Caco-2 (cell line): ENCODE data around the gene ASTN2. TPM values are rescaled to one million over a fixed set of nuclear protein-coding genes. Genes with fewer than 3 reads are reported as not detected.

Experiments used
- BruUV-seq: library from RNA; stranded (reverse); fragments of 400-500 nt; replicated peaks from 2 replicates; lab custom pipeline; 2021; lab: Mats Ljungman, UMichigan
- CTCF ChIA-PET: fragments of 300-600 bp; sonication (Branson Sonifier 250); formaldehyde crosslinking; loops from one replicate; lab custom pipeline; 2022; ENCODE audit warnings: antibody characterized with exemption; lab: Charles Lee
- POLR2A ChIA-PET: fragments of 300-600 bp; sonication (Branson Sonifier 250); formaldehyde crosslinking; loops from one replicate; lab custom pipeline; 2022; ENCODE audit warnings: antibody characterized with exemption; lab: Charles Lee
- DNase-seq, 2 experiments: peaks; one replicate each; pipeline versions ENCODE4 v3.0.0 to v3.0.0-alpha.2; 2020 to 2022
- H3K27me3 ChIP-seq: replicated peaks from 2 replicates; pipeline ENCODE4 v1.6.0; 2011; ENCODE audit warnings: low read length; ENCODE audit not compliant: control insufficient read depth, insufficient read depth
- H3K36me3 ChIP-seq: 2 replicates; pipeline ENCODE4 v1.5.1; 2011; ENCODE audit warnings: low read length; ENCODE audit not compliant: control insufficient read depth, insufficient read depth
- H3K4me1 ChIP-seq: fragments of 250-450 bp; sonication (Bioruptor Pico); 2 replicates; pipeline ENCODE4 v1.5.1; 2020; ENCODE audit warnings: mild to moderate bottlenecking
- H3K4me3 ChIP-seq: 2 replicates; pipeline ENCODE4 v1.5.1; 2011; ENCODE audit warnings: low read depth, mild to moderate bottlenecking, control low read depth, low read length
- H3K9me3 ChIP-seq: fragments of 250-450 bp; sonication (Bioruptor Pico); 2 replicates; pipeline ENCODE4 v1.5.1; 2020; ENCODE audit warnings: mild to moderate bottlenecking, moderate library complexity
- H3K27ac Mint-ChIP-seq: one replicate; pipeline ENCODE4 v1.8.0; 2022; ENCODE audit warnings: mixed read lengths; ENCODE audit not compliant: unreplicated experiment
- H3K27me3 Mint-ChIP-seq: one replicate; pipeline ENCODE4 v1.8.0; 2022; ENCODE audit warnings: mixed read lengths; ENCODE audit not compliant: insufficient read depth, unreplicated experiment
- H3K36me3 Mint-ChIP-seq: one replicate; pipeline ENCODE4 v1.8.0; 2022; ENCODE audit warnings: mild to moderate bottlenecking, mixed read lengths; ENCODE audit not compliant: insufficient read depth, unreplicated experiment
- H3K4me1 Mint-ChIP-seq: one replicate; pipeline ENCODE4 v1.8.0; 2022; ENCODE audit warnings: low read depth, mixed read lengths; ENCODE audit not compliant: unreplicated experiment
- H3K4me3 Mint-ChIP-seq: one replicate; pipeline ENCODE4 v1.8.0; 2022; ENCODE audit warnings: mild to moderate bottlenecking, moderate library complexity, mixed read lengths; ENCODE audit not compliant: unreplicated experiment
- H3K9me3 Mint-ChIP-seq: one replicate; pipeline ENCODE4 v1.8.0; 2022; ENCODE audit warnings: mixed read lengths; ENCODE audit not compliant: unreplicated experiment
- intact Hi-C: fragments of 100-400 bp; cut with micrococcal nuclease; formaldehyde crosslinking; loops from one replicate; pipeline ENCODE4 v1.10.0; 2022; ENCODE audit not compliant: unreplicated experiment
- total RNA-seq: library from RNA; stranded (reverse); gene quantifications from 2 replicates; pipeline ENCODE4 v1.2.3, GENCODE V29; 2022
- TF ChIP-seq, protein P1 (sequence below), 2 experiments: fragments of 200-600 bp in 1 of 2; IDR thresholded peaks; 1 replicate in 1 of 2; 2 replicates in 1 of 2; pipeline versions ENCODE4 v1.5.1 to v1.8.0; 2011 to 2022; ENCODE audit warnings: antibody characterized with exemption in 1 of 2, control low read depth in 1 of 2, inconsistent platforms in 1 of 2, low read depth in 1 of 2, low read length in 1 of 2, mild to moderate bottlenecking in 1 of 2, moderate library complexity in 1 of 2; ENCODE audit not compliant: insufficient read depth in 1 of 2, severe bottlenecking in 1 of 2, unreplicated experiment in 1 of 2

Gene ASTN2
- total RNA-seq, 1 experiment from 2014 or later: 12.7 TPM

DNA sequence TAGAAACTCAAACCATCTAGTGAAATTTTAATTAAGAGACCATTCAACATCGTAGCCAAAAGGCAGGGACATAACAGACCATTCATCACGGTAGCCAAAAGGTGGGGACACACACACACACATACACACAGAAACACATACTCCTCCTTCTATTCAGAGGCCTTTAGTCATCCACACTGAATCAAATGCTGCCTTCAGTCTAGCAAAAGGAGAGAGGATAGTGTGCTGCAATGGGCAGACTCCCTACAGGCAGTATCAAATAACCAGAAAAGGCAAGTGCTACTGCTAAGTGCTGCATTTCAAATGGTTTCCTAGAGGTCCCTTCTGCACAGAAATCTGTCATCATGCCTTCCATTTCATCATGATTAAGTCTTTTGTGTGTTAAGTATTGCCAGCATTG is 423.8 kb downstream of the ASTN2 start:
- Mint-ChIP-seq H3K4me1 (no peaks in the 10 kb centered on the region), H3K36me3 (no peaks in the 10 kb centered on the region), H3K27ac (no peak overlapping the region), H3K4me3 (no peak overlapping the region), H3K27me3 (peaks cover 2% of the 10 kb centered on the region), H3K9me3 (no peaks in the 10 kb centered on the region)
- no peak for DNase-seq
- ChIA-PET POLR2A (no interaction called here), CTCF (no interaction called here)
- BruUV-seq: no TSS peak
- Histone ChIP-seq H3K4me1 (no peaks in the 10 kb centered on the region), H3K4me3 (no peak overlapping the region), H3K36me3 (no peaks in the 10 kb centered on the region), H3K27me3 (no peaks in the 10 kb centered on the region), H3K9me3 (no peaks in the 10 kb centered on the region)
- TF ChIP-seq, protein P1, sequence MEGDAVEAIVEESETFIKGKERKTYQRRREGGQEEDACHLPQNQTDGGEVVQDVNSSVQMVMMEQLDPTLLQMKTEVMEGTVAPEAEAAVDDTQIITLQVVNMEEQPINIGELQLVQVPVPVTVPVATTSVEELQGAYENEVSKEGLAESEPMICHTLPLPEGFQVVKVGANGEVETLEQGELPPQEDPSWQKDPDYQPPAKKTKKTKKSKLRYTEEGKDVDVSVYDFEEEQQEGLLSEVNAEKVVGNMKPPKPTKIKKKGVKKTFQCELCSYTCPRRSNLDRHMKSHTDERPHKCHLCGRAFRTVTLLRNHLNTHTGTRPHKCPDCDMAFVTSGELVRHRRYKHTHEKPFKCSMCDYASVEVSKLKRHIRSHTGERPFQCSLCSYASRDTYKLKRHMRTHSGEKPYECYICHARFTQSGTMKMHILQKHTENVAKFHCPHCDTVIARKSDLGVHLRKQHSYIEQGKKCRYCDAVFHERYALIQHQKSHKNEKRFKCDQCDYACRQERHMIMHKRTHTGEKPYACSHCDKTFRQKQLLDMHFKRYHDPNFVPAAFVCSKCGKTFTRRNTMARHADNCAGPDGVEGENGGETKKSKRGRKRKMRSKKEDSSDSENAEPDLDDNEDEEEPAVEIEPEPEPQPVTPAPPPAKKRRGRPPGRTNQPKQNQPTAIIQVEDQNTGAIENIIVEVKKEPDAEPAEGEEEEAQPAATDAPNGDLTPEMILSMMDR (IDR thresholded peaks at IDR 0.05; ENCODE audit: insufficient read depth in 1 of 2, low read depth in 1 of 2, low read length in 1 of 2, severe bottlenecking in 1 of 2, unreplicated experiment in 1 of 2): no peak
- intact Hi-C loops: no loop called here

DNA sequence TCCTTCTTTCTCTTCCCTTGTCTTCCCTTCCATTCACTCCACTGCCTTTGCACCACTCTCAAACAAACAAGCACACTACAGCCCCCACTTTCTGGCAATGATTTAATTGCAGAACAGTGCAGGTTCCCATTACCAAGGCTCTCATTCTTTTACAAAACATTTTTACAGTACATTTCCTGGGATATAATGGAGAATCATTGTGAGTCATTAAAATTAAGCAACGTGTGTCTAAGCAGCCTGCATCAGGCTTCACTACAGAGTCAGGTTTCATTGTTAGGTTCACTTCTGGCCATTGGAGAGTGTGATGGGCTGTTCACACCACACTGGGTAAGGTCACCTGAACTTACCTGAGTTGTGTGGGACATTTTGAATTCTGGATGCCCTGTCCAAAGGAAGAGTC is 424.3 kb downstream of the ASTN2 start:
- Mint-ChIP-seq H3K27ac (no peak overlapping the region), H3K27me3 (peaks cover 2% of the 10 kb centered on the region), H3K4me3 (no peak overlapping the region), H3K36me3 (no peaks in the 10 kb centered on the region), H3K9me3 (no peaks in the 10 kb centered on the region), H3K4me1 (no peaks in the 10 kb centered on the region)
- ChIA-PET POLR2A (no interaction called here), CTCF (no interaction called here)
- intact Hi-C loops: no loop called here
- Histone ChIP-seq H3K9me3 (no peaks in the 10 kb centered on the region), H3K4me3 (no peak overlapping the region), H3K27me3 (no peaks in the 10 kb centered on the region), H3K36me3 (no peaks in the 10 kb centered on the region), H3K4me1 (no peaks in the 10 kb centered on the region)
- TF ChIP-seq, protein P1 (IDR thresholded peaks at IDR 0.05; ENCODE audit: insufficient read depth in 1 of 2, low read depth in 1 of 2, low read length in 1 of 2, severe bottlenecking in 1 of 2, unreplicated experiment in 1 of 2): no peak
- BruUV-seq: no TSS peak
- DNase-seq: no peak

DNA sequence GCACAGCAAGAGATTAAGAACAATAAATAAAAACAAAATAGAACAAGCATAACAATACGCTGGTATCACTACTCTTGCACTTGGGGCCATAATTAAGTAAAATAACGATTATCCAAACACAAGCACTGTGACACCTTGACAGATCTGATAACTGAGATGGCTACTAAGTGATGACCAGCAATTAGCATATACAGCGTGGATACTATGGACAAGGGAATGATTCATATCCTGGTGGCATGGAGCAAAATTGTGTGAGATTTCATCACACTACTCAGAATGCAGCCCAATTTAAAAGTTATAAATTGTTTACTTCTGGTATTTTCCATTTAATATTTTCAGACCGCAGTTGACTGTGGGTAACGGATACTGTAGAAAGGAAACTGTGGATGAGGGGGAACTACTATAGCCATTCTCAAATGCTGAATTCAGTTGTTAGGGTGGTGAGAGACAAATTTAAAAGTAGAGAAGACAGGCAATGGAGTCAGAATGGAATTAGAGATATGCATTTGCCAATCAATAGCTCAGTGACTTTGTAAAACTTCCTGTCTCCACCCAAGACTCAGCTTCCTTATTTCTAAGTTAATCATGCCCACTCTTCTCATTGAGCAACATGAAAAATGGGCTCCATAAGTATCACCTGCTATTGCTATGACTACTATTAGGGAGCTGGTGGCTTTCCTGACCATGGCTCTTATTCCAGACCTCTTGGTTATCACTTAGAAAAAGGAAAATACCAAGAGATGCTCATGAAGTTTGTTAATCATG is 427.0 kb downstream of the ASTN2 start:
- intact Hi-C loops: no loop called here
- Mint-ChIP-seq H3K4me3 (no peak overlapping the region), H3K9me3 (no peaks in the 10 kb centered on the region), H3K4me1 (no peaks in the 10 kb centered on the region), H3K27ac (no peak overlapping the region), H3K27me3 (no peaks in the 10 kb centered on the region), H3K36me3 (no peaks in the 10 kb centered on the region)
- TF ChIP-seq, protein P1 (IDR thresholded peaks at IDR 0.05; ENCODE audit: insufficient read depth in 1 of 2, low read depth in 1 of 2, low read length in 1 of 2, severe bottlenecking in 1 of 2, unreplicated experiment in 1 of 2): no peak
- ChIA-PET CTCF (no interaction called here), POLR2A (no interaction called here)
- Histone ChIP-seq H3K4me1 (no peaks in the 10 kb centered on the region), H3K9me3 (no peaks in the 10 kb centered on the region), H3K27me3 (no peaks in the 10 kb centered on the region), H3K36me3 (no peaks in the 10 kb centered on the region), H3K4me3 (no peak overlapping the region)
- no TSS peak for BruUV-seq
- no peak for DNase-seq
